Sciatic nerve (tissue), 2 donors: ENCODE measurements around the gene ERC2. TPM values are rescaled to one million over a fixed set of nuclear protein-coding genes. Genes with fewer than 3 reads are reported as not detected.

ENCODE experiments used
- ATAC-seq: fragments of 200-7000 bp; cut with Tn5 transposase; one replicate; pipeline ENCODE4 v1.9.1; 2020; ENCODE audit warnings: mild to moderate bottlenecking, moderate library complexity
- DNase-seq: peaks from one replicate; pipeline ENCODE4 v3.0.0-alpha.2; 2020; ENCODE audit warnings: low spot score
- intact Hi-C: fragments of 100-400 bp; cut with DNase I; formaldehyde crosslinking; loops from one replicate; pipeline ENCODE4 v1.14.2; 2022
- total RNA-seq: library from RNA; stranded (reverse); fragmentation: NEBNext Ultra II Directional; extraction: Animal tissue kit (Norgen Biotek cat#: 25700); gene quantifications from one replicate; pipeline ENCODE4 v1.2.1, GENCODE V29; 2021
- donor health status: DM: no; HTN: no; CAD: no.
- donor health status: DM: no; HTN: no; CAD: no.

The ERC2 gene
- total RNA-seq, 1 donor from 2014 or later = 1.7 TPM

DNA sequence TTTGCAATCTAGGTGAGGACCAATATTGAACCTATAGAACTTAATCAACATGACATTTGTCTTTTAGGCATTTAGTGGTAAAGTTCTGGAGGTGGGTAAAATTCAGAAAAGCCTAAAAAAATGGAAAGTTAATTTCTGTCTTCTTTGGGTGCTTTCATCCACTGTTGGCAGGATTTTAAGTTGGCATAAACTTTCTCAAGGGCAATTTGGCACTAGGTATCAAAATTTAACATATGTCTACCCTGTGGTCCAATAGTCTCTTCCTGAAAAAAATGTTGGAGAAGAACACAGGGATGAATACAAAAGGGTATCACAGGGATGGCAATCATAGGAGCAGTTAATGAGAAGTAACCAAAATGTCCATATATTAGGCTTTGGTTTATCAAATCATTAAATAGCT lies 754.2 kb downstream of the ERC2 start:
- DNase-seq = no peak
- ATAC-seq = no peak
- intact Hi-C loops = no loop called here

DNA sequence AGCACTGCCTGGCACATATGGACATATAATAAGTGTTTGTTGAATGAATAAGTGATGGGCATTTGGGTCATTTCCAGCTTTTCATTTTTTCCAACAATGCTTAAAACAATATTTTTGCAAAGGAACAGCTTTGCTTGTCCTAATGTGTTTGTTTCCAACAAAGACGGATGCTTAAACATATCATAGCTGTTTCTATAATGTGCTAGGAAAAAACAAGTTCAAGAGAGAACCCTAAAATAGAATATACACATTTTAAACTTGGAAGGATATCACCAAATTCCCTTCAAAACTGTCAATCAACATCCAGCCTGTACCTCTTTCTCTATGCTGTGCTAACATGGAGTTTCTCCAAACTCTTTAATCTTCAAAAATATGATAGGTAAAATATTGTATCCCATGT lies 756.6 kb downstream of the ERC2 start:
- intact Hi-C loops = no loop called here
- no peak for ATAC-seq
- no peak for DNase-seq

DNA sequence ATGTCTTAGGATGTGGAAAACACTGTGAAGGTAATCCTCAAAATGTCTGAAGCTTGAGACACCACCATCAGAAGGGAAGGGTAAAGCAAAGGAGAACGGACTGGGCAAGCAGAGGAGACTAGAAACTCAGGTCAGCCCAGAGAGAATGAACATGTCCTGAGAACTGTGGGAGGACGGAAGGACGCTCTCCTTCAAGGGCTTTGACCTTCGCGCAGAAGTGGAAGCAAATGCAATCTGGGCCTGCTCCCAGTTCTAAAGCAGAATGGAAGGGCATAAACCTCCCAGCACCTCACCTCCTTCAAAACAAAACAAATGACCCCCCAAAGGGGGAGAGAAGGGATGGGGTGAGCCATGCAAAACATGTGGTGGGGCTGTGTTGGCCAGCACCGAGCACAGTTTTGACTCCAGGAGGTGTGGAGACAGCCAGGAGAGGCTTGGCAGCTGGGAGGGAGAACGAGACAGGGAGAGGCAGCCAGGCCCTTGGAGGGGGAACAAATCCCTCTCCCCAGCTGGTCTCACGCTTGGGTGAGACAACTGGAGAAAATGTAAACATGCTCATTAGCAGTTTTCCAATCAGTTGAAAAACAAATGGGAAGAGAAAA lies 758.8 kb downstream of the ERC2 start:
- DNase-seq (no peak), ATAC-seq (peak; percentile 34)
- intact Hi-C loops = no loop called here

DNA sequence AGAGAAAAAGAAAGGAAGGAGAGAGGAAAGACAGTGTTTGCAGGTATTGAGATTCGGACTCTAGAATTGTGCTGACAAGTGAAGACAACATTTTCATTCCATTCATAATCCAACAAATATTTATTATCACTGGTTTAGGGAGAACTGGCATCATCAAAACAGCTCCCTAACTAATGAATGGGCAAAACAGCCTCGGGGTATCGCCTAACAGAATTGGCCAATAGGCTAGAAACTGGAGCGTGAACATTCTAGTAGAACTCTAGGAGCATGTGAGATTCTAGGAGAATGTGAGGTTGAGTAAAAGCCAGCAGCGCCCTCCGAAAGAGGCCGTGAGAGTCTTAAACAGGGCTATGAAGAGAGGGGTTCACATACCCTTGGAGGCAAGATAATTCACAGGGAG lies 759.3 kb downstream of the ERC2 start:
- DNase-seq = no peak
- intact Hi-C loops = no loop called here
- ATAC-seq = no peak

DNA sequence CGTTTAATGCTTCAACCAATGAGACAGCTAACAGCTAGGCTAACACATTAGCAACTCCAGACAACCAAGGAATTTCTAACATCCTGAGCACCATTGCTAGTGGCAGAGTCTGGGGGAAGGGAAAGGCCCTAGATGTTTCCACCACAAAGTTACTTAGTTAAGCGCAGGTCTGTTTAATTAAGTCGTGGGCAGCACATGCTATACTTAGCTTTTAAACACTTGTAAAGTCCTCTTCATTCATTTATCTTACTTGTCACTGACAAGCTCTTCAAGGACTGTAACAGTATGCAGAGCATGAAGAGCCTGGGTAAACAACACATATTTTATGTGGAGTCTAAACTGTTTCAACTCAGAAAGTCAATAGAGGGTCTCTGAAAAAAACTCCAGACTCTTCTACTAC lies 760.0 kb downstream of the ERC2 start:
- intact Hi-C loops = no loop called here
- no peak for ATAC-seq
- no peak for DNase-seq

DNA sequence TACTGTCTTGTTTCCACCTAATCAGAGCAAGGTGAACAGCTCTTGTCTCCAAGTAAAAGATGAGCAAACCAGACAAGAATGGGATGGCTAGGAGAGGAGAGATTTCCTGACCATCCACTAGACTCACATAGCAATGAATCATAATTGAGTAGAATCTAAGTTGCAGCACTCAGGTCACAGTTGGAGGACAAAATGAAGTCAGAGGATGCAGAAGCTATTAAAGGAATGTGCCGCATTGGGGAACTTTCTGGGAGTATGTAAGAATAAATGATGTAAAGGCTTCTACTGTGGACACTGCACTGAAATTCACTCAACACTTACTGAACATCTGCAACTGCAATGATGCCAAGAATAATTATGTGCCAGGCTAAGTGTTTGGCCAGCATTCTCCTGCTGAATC lies 763.7 kb downstream of the ERC2 start:
- DNase-seq (no peak), ATAC-seq (no peak)
- intact Hi-C loops = no loop called here

DNA sequence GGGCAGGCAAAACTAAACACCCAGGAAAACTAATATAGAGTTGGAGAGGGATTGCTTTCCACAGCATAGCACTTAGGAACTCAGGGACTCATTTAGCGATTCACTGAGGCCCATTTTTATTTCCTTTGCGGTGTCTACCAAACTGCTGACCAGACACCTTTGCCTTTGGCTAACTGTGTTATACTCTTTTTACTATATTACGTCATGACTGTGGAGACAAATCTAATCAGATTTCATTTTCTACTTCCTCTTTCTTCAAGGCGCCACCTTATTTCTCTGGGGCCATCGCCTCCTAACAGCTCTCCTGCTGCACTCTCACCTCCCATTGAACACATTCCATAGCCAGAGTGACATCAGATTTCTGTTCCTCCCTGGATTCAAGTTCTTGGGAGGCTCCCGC lies 765.4 kb downstream of the ERC2 start:
- intact Hi-C loops = no loop called here
- DNase-seq (no peak), ATAC-seq (no peak)

DNA sequence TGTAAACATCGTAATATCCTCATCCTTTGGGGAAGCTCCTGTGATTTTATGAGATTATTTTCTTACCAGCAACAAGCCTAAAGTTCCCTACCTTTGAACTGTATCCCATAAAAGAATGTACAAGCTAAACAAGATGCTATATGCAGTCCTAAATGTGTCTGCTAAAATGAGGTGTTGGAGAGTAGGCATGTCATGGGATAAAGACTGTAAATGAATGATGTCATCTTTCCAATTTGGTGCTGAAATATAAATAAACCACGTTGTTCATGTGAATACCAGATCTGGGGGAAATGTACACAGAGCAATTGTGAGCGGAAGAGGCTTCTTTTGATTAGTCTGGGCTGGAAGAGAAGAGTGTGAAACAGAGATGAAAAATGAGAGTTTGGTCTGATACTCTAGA lies 766.3 kb downstream of the ERC2 start:
- no peak for ATAC-seq
- no peak for DNase-seq
- intact Hi-C loops = no loop called here

DNA sequence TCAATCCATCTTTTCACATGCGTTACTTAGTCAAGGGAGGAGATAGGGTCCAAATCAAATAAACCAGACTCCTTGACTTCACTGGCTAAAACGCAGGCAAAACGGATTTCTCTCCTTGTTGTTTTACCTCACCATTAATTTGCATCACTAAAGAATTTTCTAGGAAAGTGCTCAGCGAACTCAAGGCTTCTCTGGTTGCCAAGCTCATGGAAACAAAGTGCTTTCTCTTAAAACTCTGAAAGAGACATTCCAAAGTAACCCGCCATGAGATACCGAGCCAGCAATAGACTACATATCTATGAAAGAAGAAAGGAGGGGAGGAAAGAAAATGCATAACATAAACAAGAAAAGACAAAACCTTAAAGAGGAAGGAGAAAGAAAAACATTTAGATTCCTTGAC lies 769.4 kb downstream of the ERC2 start:
- ATAC-seq = no peak
- intact Hi-C loops = no loop called here
- no peak for DNase-seq

DNA sequence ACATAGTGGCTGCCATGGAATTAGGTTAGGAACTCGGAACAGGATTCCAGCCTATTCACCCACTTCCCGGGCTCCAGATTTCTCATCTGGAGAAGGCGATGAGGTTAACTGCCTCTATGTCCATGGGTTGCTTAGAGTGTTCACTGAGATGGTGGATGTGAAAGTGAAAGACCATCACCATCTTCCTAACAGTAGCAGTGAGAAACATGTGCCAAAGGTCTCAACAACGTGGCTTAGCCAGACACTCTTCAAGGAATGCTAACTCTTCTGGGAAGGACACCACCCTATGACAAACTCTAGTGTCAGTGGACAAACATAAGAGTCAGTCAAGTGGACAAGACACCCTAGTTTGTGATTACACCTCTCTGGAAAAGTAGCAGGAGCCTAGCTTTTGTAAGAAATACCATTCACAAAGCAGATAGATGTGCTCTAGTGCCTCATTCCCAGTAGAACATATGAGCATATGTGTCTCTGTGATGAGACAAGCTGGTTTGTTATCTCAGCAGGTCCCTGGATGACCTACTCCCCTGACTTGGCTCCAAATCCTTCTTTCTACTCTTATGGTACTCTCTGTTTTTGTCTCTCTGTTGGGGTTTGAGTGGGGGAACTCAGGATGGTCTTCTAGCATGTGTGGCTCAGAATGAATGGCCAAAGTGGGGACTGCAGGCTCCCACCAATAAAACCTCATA lies 770.9 kb downstream of the ERC2 start:
- no peak for DNase-seq
- intact Hi-C loops = no loop called here
- ATAC-seq = no peak

DNA sequence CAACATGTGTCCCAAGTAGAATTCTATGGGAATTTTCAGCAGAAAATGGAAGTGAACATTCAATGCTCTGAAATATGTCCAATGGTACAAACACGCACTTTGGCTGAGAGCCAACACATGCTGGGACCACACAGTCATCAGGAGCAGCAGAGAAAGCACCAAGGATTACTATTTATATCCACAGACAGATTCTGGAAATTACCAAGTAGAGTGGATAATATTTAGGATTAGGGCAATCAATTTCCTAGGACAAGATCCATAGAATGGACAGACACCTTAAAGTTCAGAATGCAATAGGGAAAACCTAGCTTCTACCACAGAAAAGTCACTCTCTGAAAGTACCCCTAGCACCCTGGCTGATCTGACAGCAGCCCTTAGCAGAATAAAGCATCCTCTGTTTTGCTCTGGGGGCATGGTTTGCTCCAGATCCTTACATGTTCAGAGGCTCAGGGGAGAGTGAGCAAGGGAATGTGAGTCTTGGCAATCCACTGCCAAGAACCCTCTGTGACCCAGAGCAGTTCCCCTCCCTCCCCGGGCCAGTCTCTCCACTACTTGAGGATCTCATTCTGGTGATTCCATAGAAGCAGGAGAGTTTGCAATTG lies 775.2 kb downstream of the ERC2 start:
- DNase-seq (no peak), ATAC-seq (no peak)
- intact Hi-C loops = no loop called here

DNA sequence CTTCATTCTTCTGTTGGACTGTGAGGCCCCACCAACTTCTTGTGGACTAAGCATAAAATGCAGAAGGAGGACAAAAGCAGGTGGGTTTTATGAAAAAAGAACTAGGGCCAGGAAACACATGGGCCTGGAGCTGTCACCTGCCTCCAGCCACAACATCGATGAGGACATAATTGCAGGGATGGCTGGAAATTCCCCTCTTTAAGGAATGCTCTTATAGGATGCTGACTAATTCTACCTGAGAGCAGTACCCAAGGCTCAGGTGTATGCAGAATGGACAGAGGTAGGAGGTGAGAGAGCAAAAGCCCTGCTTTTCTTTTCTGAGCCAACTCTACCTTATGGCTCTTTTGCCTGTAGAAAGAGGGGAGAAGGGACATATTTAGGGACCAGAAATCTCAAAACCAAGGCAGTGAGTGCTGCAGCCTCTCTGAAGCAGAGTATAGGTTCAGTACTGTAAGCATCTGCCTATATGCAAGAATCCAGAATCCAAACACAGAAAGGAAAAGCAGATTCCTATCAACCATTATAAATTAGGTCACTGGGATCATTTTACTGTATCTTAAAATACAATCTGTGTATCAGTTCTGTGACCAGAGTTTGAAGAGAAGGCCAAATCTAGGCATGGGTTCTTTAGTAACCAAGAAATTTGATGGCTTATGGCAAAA lies 775.8 kb downstream of the ERC2 start:
- intact Hi-C loops = no loop called here
- ATAC-seq = no peak
- no peak for DNase-seq

DNA sequence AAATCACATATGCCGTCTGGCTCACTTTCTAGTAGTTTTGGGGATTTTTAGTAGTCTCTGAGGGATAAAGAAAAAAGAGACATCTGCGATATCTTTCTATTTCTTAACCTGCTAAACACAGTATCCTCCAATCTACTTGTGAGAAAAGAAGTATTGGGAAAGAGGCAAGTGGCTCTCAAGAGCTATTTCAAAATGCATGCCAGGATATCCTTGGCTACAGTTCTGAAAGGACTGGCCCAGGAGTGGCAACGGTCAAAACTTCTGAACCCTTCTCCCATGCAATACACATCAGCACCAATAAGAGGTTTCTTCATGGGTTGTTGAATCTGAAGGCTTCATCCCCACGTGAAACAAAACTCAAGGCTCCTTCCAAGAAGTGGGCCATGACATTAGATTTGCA lies 777.1 kb downstream of the ERC2 start:
- peak; percentile 45 for ATAC-seq
- intact Hi-C loops = no loop called here
- DNase-seq = no peak

DNA sequence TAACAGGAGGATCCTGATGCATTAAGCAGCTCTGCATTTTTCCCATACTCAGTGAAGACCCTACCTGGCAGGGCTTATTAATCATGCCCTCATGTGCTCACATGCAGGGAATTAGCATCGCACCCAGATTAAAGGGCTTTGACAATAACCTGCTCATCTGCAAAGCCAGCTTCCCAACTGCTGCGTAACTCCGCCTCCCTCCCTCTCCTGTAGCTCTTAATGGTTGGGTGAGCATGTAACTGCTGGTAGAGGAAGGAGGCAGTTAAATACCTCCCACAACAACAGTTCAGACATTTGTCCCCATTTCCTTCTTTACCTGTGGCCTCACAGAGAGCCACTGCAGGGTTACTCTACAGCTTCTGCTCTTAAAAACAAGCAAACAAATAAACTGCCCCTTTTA lies 777.5 kb downstream of the ERC2 start:
- DNase-seq = no peak
- intact Hi-C loops = no loop called here
- no peak for ATAC-seq

DNA sequence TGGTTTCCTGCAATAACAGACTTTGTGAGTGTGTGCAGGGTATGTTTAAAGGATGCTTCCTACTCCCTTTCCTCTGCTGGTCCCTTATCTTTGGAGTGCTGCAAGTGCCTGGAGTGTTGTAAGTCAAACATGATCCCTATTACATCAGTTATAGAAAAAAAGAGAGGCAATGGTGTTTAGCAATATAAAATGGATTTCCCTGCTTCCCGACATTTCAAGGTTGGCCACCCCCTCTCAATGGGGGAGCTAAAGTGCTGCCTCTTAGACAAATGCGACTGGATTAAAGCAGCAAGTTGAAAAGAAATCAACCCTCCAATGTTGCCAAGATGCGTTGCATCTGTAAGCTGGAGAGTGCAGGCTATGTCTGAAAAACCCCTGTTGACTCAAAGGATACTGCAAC lies 778.1 kb downstream of the ERC2 start:
- DNase-seq = no peak
- intact Hi-C loops = no loop called here

DNA sequence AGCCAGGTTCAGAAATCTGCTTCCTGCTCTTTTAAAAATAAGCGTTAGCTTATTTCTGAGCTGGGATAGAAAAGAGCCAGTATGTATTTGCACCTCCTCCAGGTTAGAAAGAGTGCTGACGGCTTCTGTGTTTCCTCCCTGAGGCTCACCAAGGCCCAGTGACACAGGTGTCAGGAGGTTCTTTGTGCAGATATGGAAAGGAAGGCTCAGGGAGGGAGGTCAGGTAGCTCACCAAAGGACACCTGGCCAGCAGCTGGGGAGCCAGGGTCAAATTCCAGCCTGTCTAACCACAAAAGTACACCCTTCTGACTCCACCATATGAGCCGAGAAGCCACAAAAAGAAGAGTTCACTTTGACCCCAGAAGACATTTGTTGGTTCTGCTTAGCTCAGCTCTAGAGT lies 780.1 kb downstream of the ERC2 start:
- no peak for ATAC-seq
- intact Hi-C loops = no loop called here

More for the DNA sequence above, 778.1 kb downstream of the ERC2 start:
- no peak for ATAC-seq

DNA sequence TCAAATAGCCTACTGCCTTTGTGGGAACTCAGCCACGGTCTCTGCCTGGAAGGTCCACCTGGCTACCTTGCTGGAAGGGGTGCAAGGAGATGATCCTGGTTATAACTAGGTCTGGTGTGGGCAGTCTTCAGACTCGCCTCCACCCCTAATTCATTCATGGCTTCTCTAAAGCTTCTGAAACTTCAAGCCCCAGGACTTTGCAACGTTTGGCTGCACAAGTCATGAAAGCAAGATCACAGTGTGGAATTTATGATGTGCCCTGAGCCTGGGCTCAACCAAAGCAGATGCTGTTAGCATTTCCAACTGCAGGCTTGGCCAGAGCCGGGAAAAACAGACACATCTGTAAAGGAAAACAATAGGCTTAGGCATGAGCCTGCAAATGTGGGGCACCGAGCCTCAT lies 780.7 kb downstream of the ERC2 start:
- intact Hi-C loops = no loop called here
- DNase-seq (no peak), ATAC-seq (peak; percentile 25)

More for the DNA sequence above, 780.1 kb downstream of the ERC2 start:
- DNase-seq = no peak

DNA sequence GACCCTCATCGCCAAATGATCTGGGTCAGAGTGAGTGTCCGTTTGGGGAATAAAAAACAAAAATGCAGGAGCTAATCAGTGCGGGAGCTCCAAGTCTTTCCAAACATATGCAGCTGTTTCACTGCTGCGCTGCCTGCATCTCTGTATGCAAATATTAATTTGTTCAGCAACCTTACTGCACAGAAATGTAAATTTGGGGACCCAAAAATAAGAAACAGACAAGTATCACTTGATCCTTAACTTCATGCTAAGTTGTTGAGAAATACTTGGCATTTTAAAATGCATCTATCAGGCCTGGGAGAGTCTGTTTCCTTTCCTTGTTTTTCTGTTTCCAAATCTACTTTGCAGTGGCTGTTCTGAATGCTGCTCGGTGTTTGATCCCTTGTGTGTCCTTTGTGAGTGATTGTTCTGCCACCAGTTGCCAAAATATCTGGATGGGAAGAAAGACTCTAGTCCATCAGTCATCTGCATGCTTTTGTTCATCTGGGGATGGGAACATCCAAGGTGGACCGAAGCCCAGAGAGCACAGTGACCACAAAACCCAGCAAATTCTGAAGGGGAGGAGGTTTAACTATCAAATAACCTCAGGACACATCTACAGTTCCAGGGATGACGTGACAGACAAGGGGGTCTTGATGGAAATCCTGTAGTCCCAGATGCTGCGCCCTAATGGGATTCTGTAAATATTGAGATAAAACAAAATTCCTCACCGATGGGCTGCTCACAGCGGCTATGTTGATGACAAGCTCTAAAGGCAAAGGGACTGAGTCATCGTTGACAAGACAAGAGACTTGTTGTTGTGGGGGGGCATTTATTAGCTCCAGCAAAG lies 781.6 kb downstream of the ERC2 start:
- DNase-seq = no peak
- peak; percentile 85 for ATAC-seq
- intact Hi-C loops = no loop called here

DNA sequence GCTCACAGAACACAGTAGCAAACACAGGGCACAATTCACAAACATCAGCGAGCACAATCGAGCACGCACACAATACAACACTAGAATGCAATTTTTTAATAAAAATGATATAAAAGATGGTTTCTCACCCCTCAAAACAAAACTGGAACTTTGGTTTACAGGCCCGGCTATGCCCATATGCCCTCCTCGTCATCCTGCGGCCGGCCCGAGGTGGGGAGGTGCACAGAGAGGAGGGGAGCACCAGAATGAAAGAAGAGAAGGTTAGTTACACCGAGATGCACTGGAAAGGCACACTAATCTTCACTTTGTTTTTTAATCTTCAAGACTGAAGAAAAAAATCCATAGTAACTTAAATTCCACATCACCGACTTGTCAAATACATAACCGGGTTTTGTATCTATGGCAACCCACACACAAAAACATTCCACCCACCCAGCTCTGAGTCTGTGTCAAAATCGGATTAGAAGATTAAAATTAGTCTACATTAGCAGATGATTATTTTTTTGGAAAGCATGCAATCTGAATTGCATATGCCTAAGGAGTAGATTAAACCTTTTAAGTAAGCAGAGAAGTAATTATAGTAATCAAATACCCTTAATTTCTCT lies 784.5 kb downstream of the ERC2 start:
- intact Hi-C loops = no loop called here
- ATAC-seq (no peak), DNase-seq (no peak)
